NCI-H345 treated with DMSO at 0.1 percent for 48 hours (cell line): Measurements from ENCODE around the gene TMEM232.
A peak's percentile ranks its signal among the peaks of the same experiment; 100 is the strongest.

ENCODE experiments used
- DNase-seq: peaks from one replicate; lab custom pipeline; 2025; ENCODE audit not compliant: unreplicated experiment; lab: John Stamatoyannopoulos, UW

The TMEM232 gene

GRCh38 chr5:110630350-110630749, 96.1 kb downstream of the TMEM232 start:
- DNase-seq, result no peak

- peak; percentile 5 for DNase-seq
Observed at GRCh38 chr5:110625376-110625999, 101.0 kb downstream of the TMEM232 start.

- no peak for DNase-seq
Observed at GRCh38 chr5:110623874-110624273, 102.6 kb downstream of the TMEM232 start.

GRCh38 chr5:110618941-110619340, 107.5 kb downstream of the TMEM232 start:
- no peak for DNase-seq

GRCh38 chr5:110616009-110616408, 110.5 kb downstream of the TMEM232 start:
- DNase-seq, result no peak

- DNase-seq, result no peak
Observed at GRCh38 chr5:110612794-110613247, 113.7 kb downstream of the TMEM232 start.

GRCh38 chr5:110611817-110612216, 114.7 kb downstream of the TMEM232 start:
- DNase-seq, result no peak

GRCh38 chr5:110594866-110595265, 131.6 kb downstream of the TMEM232 start:
- DNase-seq, result no peak

GRCh38 chr5:110590187-110590586, 136.3 kb downstream of the TMEM232 start:
- DNase-seq, result no peak

GRCh38 chr5:110588286-110588980, 138.0 kb downstream of the TMEM232 start:
- DNase-seq, result no peak

GRCh38 chr5:110580625-110581024, 145.8 kb downstream of the TMEM232 start:
- no peak for DNase-seq

- no peak for DNase-seq
Observed at GRCh38 chr5:110572729-110573128, 153.7 kb downstream of the TMEM232 start.

- no peak for DNase-seq
Observed at GRCh38 chr5:110562191-110562590, 164.3 kb downstream of the TMEM232 start.

GRCh38 chr5:110561510-110561909, 165.0 kb downstream of the TMEM232 start:
- no peak for DNase-seq

- no peak for DNase-seq
Observed at GRCh38 chr5:110549301-110549700, 177.2 kb downstream of the TMEM232 start.

- DNase-seq, result no peak
Observed at GRCh38 chr5:110548171-110548570, 178.3 kb downstream of the TMEM232 start.

GRCh38 chr5:110547495-110547894, 179.0 kb downstream of the TMEM232 start:
- no peak for DNase-seq

GRCh38 chr5:110545716-110546115, 180.8 kb downstream of the TMEM232 start:
- DNase-seq, result no peak

GRCh38 chr5:110544603-110545002, 181.9 kb downstream of the TMEM232 start:
- no peak for DNase-seq

- no peak for DNase-seq
Observed at GRCh38 chr5:110542949-110543348, 183.5 kb downstream of the TMEM232 start.

GRCh38 chr5:110536120-110537115, 190.1 kb downstream of the TMEM232 start:
- DNase-seq, result no peak
